ENCODE results near the gene FGFR2.

The FGFR2 gene

GRCh38 chr10:121497513-121498470 is 100.5 kb downstream of the FGFR2 start:
- ATAC-seq (no peak), DNase-seq (no peak)
- H3K36me3 Mint-ChIP-seq (ENCODE audit: low read depth): no peaks in the 10 kb centered on the region
- H3K4me1 Mint-ChIP-seq: no peaks in the 10 kb centered on the region
- H3K4me3 Mint-ChIP-seq: no peak overlapping the region
- no peak overlapping the region for H3K27ac Mint-ChIP-seq
- no peaks in the 10 kb centered on the region for H3K27me3 Mint-ChIP-seq
- peaks cover 5% of the 10 kb centered on the region for H3K9me3 Mint-ChIP-seq

GRCh38 chr10:121495719-121496118 is 102.5 kb downstream of the FGFR2 start:
- Mint-ChIP-seq H3K27me3 (no peaks in the 10 kb centered on the region), H3K36me3 (ENCODE audit: low read depth) (no peaks in the 10 kb centered on the region), H3K27ac (no peak overlapping the region), H3K9me3 (peaks cover 5% of the 10 kb centered on the region), H3K4me1 (no peaks in the 10 kb centered on the region), H3K4me3 (no peak overlapping the region)
- DNase-seq (no peak), ATAC-seq (no peak)

GRCh38 chr10:121494296-121494695 is 103.9 kb downstream of the FGFR2 start:
- no peak for ATAC-seq
- H3K4me1 Mint-ChIP-seq: no peaks in the 10 kb centered on the region
- no peaks in the 10 kb centered on the region for H3K27me3 Mint-ChIP-seq

GRCh38 chr10:121493521-121493920 is 104.7 kb downstream of the FGFR2 start:
- Mint-ChIP-seq H3K36me3 (ENCODE audit: low read depth) (no peaks in the 10 kb centered on the region), H3K27me3 (no peaks in the 10 kb centered on the region), H3K4me1 (no peaks in the 10 kb centered on the region), H3K4me3 (no peak overlapping the region), H3K27ac (no peak overlapping the region), H3K9me3 (peaks cover 5% of the 10 kb centered on the region)
- DNase-seq (no peak), ATAC-seq (no peak)

More at GRCh38 chr10:121494296-121494695, 103.9 kb downstream of the FGFR2 start:
- Mint-ChIP-seq H3K4me3 (no peak overlapping the region), H3K36me3 (ENCODE audit: low read depth) (no peaks in the 10 kb centered on the region), H3K27ac (no peak overlapping the region), H3K9me3 (peaks cover 5% of the 10 kb centered on the region)
- no peak for DNase-seq

GRCh38 chr10:121490871-121491519 is 107.2 kb downstream of the FGFR2 start:
- Mint-ChIP-seq H3K27me3 (no peaks in the 10 kb centered on the region), H3K4me1 (no peaks in the 10 kb centered on the region), H3K27ac (no peak overlapping the region), H3K9me3 (peaks cover 5% of the 10 kb centered on the region), H3K36me3 (ENCODE audit: low read depth) (no peaks in the 10 kb centered on the region), H3K4me3 (no peak overlapping the region)
- ATAC-seq (no peak), DNase-seq (no peak)

GRCh38 chr10:121485436-121486139 is 112.7 kb downstream of the FGFR2 start:
- Mint-ChIP-seq H3K27ac (no peak overlapping the region), H3K4me3 (no peak overlapping the region), H3K4me1 (no peaks in the 10 kb centered on the region), H3K9me3 (peaks cover 3% of the 10 kb centered on the region), H3K36me3 (ENCODE audit: low read depth) (no peaks in the 10 kb centered on the region), H3K27me3 (no peaks in the 10 kb centered on the region)
- no peak for DNase-seq
- no peak for ATAC-seq

GRCh38 chr10:121484816-121485215 is 113.4 kb downstream of the FGFR2 start:
- no peak overlapping the region for H3K27ac Mint-ChIP-seq
- DNase-seq (no peak), ATAC-seq (no peak)
- no peak overlapping the region for H3K4me3 Mint-ChIP-seq
- H3K9me3 Mint-ChIP-seq: peaks cover 3% of the 10 kb centered on the region
- H3K36me3 Mint-ChIP-seq (ENCODE audit: low read depth): no peaks in the 10 kb centered on the region
- H3K4me1 Mint-ChIP-seq: no peaks in the 10 kb centered on the region
- no peaks in the 10 kb centered on the region for H3K27me3 Mint-ChIP-seq

GRCh38 chr10:121484401-121484800 is 113.8 kb downstream of the FGFR2 start:
- Mint-ChIP-seq H3K36me3 (ENCODE audit: low read depth) (no peaks in the 10 kb centered on the region), H3K4me3 (no peak overlapping the region), H3K27ac (no peak overlapping the region), H3K4me1 (no peaks in the 10 kb centered on the region), H3K27me3 (no peaks in the 10 kb centered on the region), H3K9me3 (peaks cover 3% of the 10 kb centered on the region)
- ATAC-seq (no peak), DNase-seq (no peak)

GRCh38 chr10:121481180-121481579 is 117.1 kb downstream of the FGFR2 start:
- Mint-ChIP-seq H3K9me3 (peaks cover 3% of the 10 kb centered on the region), H3K4me1 (no peaks in the 10 kb centered on the region), H3K27me3 (no peaks in the 10 kb centered on the region), H3K4me3 (no peak overlapping the region), H3K36me3 (ENCODE audit: low read depth) (no peaks in the 10 kb centered on the region), H3K27ac (no peak overlapping the region)
- DNase-seq: no peak
- ATAC-seq: no peak

GRCh38 chr10:121478556-121478955 is 119.7 kb downstream of the FGFR2 start:
- no peak overlapping the region for H3K4me3 Mint-ChIP-seq
- no peak for DNase-seq
- H3K36me3 Mint-ChIP-seq (ENCODE audit: low read depth): no peaks in the 10 kb centered on the region
- peaks cover 3% of the 10 kb centered on the region for H3K9me3 Mint-ChIP-seq
- H3K4me1 Mint-ChIP-seq: no peaks in the 10 kb centered on the region
- ATAC-seq: no peak
- H3K27me3 Mint-ChIP-seq: no peaks in the 10 kb centered on the region
- H3K27ac Mint-ChIP-seq: no peak overlapping the region

- no peak overlapping the region for H3K27ac Mint-ChIP-seq
- H3K4me1 Mint-ChIP-seq: no peaks in the 10 kb centered on the region
- H3K4me3 Mint-ChIP-seq: no peak overlapping the region
- DNase-seq (no peak), ATAC-seq (no peak)
- no peaks in the 10 kb centered on the region for H3K36me3 Mint-ChIP-seq (ENCODE audit: low read depth)
- no peaks in the 10 kb centered on the region for H3K27me3 Mint-ChIP-seq
- no peaks in the 10 kb centered on the region for H3K9me3 Mint-ChIP-seq
Observed at GRCh38 chr10:121469797-121470606, 128.2 kb downstream of the FGFR2 start.

GRCh38 chr10:121468726-121469125 is 129.5 kb downstream of the FGFR2 start:
- no peaks in the 10 kb centered on the region for H3K4me1 Mint-ChIP-seq
- DNase-seq (no peak), ATAC-seq (no peak)
- no peaks in the 10 kb centered on the region for H3K27me3 Mint-ChIP-seq
- no peaks in the 10 kb centered on the region for H3K9me3 Mint-ChIP-seq
- no peak overlapping the region for H3K27ac Mint-ChIP-seq
- no peaks in the 10 kb centered on the region for H3K36me3 Mint-ChIP-seq (ENCODE audit: low read depth)
- no peak overlapping the region for H3K4me3 Mint-ChIP-seq

GRCh38 chr10:121466424-121466823 is 131.8 kb downstream of the FGFR2 start:
- Mint-ChIP-seq H3K27ac (no peak overlapping the region), H3K36me3 (ENCODE audit: low read depth) (no peaks in the 10 kb centered on the region), H3K4me1 (no peaks in the 10 kb centered on the region), H3K27me3 (no peaks in the 10 kb centered on the region), H3K9me3 (no peaks in the 10 kb centered on the region), H3K4me3 (no peak overlapping the region)
- ATAC-seq (no peak), DNase-seq (no peak)

GRCh38 chr10:121465215-121465614 is 133.0 kb downstream of the FGFR2 start:
- Mint-ChIP-seq H3K36me3 (ENCODE audit: low read depth) (no peaks in the 10 kb centered on the region), H3K4me3 (no peak overlapping the region), H3K9me3 (no peaks in the 10 kb centered on the region), H3K27ac (no peak overlapping the region), H3K27me3 (no peaks in the 10 kb centered on the region), H3K4me1 (no peaks in the 10 kb centered on the region)
- DNase-seq: no peak
- no peak for ATAC-seq

Data from activated naive CD8-positive, alpha-beta T cell treated with anti-CD3 and anti-CD28 coated beads, Interleukin-2, amount 50 U/mL, for 24 hours (primary cell).